Gastrocnemius medialis (tissue), 4 donors: ENCODE measurements around the gene EGLN1.
A peak's percentile ranks its signal among the peaks of the same experiment; 100 is the strongest.

Experiments
- CTCF ChIP-seq, 5 experiments: fragments of 450-650 bp in 3 of 5; fragments of 200-600 bp in 2 of 5; sonication (generic) in 2 of 5; IDR thresholded peaks in 4 of 5; conservative IDR thresholded peaks in 1 of 5; 1 replicate in 4 of 5; 2 replicates in 1 of 5; pipeline ENCODE4 v1.5.1; 2016 to 2019; ENCODE audit warnings: antibody characterized with exemption in 5 of 5, mild to moderate bottlenecking in 3 of 5, moderate library complexity in 3 of 5
- POLR2A ChIP-seq, 2 donors: fragments of 450-650 bp; IDR thresholded peaks; one replicate each; pipeline ENCODE4 v1.6.1; 2017; ENCODE audit warnings: antibody characterized with exemption in 2 of 2, mild to moderate bottlenecking in 2 of 2, moderate library complexity in 2 of 2

DNA sequence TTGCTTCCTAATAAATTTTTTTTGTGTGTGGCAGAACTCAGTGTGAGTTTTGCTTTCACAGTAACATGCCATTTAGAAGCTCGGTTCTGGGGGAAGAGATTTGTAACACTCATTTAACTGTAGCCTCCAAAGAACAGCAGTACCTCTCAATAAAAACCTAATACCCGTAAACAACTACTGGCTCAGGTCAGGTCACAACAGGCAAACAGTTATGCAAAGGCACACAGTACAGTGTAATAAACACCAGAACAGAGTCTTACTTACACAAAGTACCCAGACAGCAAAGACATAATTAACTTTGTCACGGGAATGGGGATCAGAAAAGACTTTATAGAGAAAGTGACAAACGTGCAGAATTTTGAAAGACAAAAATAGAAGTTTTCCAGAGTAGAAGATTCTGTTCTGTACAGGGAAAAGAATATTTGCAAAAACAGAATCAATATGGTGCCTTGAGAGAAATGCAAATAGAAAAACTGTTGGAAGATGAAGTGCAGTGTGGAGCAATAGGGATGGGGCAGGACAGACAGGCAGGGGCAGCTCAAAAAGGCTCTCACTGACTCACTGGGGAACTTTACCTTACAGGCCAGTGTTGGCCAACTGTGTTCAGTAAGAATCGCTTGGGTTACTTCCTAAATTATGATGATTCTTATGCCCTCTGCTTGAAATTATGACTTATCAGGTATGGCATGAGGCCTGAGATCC lies 38.8 kb downstream of the EGLN1 start:
- TF ChIP-seq CTCF (IDR thresholded peaks at IDR 0.05 in 4 of 5, conservative IDR thresholded peaks at IDR 0.05 in 1 of 5), result no peak
- TF ChIP-seq POLR2A (IDR thresholded peaks at IDR 0.05), result peak in 1 of 2 donors; percentile 32
